GM18505 (cell line): Measurements from ENCODE around the gene HDAC4.

Source experiments
- ATAC-seq: cut with Tn5 transposase; IDR thresholded peaks from one replicate; pipeline ENCODE4 v1.9.1; 2021; ENCODE audit not compliant: unreplicated experiment
- POLR2A ChIP-seq: IDR thresholded peaks from 4 replicates; pipeline ENCODE4 v1.6.1; 2011; ENCODE audit warnings: borderline replicate concordance; ENCODE audit not compliant: insufficient read depth, insufficient read length; ENCODE audit errors: extremely low read depth

The HDAC4 gene

GRCh38 chr2:239186516-239187357 lies 214.1 kb downstream of the HDAC4 start:
- no peak for ATAC-seq
- no peak for TF ChIP-seq POLR2A

- no peak for TF ChIP-seq POLR2A
- no peak for ATAC-seq
These were observed 215.6 kb downstream of the HDAC4 start for GRCh38 chr2:239184968-239185903.

- no peak for ATAC-seq
- TF ChIP-seq POLR2A: no peak
These were observed 216.6 kb downstream of the HDAC4 start for GRCh38 chr2:239184179-239184578.

GRCh38 chr2:239182981-239183791 lies 217.6 kb downstream of the HDAC4 start:
- TF ChIP-seq POLR2A: no peak
- ATAC-seq: no peak

- no peak for ATAC-seq
- TF ChIP-seq POLR2A: no peak
These were observed 218.8 kb downstream of the HDAC4 start for GRCh38 chr2:239181903-239182581.

- no peak for TF ChIP-seq POLR2A
- no peak for ATAC-seq
These were observed 219.5 kb downstream of the HDAC4 start for GRCh38 chr2:239181074-239181902.

- no peak for ATAC-seq
- no peak for TF ChIP-seq POLR2A
These were observed 220.2 kb downstream of the HDAC4 start for GRCh38 chr2:239180526-239181073.

GRCh38 chr2:239179851-239180371 lies 220.9 kb downstream of the HDAC4 start:
- TF ChIP-seq POLR2A: no peak
- ATAC-seq: no peak

GRCh38 chr2:239178954-239179353 lies 221.9 kb downstream of the HDAC4 start:
- no peak for TF ChIP-seq POLR2A
- no peak for ATAC-seq

- no peak for TF ChIP-seq POLR2A
- no peak for ATAC-seq
These were observed 222.3 kb downstream of the HDAC4 start for GRCh38 chr2:239178484-239178883.

- no peak for TF ChIP-seq POLR2A
- ATAC-seq: no peak
These were observed 222.9 kb downstream of the HDAC4 start for GRCh38 chr2:239177908-239178307.
